Head of caudate nucleus (tissue), 42 donors: ENCODE data around the gene SOBP.
"Not testable (repeated sequence)": the region's sequence is repeated elsewhere in the genome, so short reads cannot be mapped to it uniquely, and the experiment has no call there.

Experiments
- DNase-seq, 42 donors: peaks; one replicate each; pipeline versions ENCODE4 v3.0.0 to v3.0.0-alpha.2; 2020 to 2021; ENCODE audit warnings: mixed read lengths in 7 of 42
- intact Hi-C: fragments of 100-400 bp; cut with DNase I; formaldehyde crosslinking; loops from one replicate; pipeline ENCODE4 v1.15.0; 2022

Gene SOBP

GRCh38 chr6:107511511-107511993, 21.6 kb downstream of the SOBP start:
- no peak for DNase-seq
- intact Hi-C loops: no loop called here

DNA sequence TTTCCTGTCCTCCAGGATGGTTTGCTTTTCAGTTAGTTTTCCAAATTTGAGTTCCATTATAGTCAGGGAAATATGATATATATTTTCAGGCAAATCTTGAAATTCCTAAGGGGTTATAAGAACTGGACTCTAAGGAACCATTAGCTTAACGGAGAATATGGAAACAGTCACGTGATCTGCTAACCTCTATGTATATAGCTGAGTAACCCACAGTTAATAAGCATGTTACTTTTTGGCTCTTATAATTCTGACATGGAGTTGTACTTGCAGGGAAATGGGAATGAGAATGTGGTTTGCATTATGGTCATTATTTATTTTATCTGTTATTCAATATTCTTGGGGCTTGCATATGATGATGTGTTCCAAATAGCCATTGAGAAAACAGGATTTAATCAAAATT, 23.3 kb downstream of the SOBP start:
- DNase-seq: no peak
- intact Hi-C loops: no loop called here

GRCh38 chr6:107515955-107516354, 26.0 kb downstream of the SOBP start:
- no peak for DNase-seq

GRCh38 chr6:107517274-107517673, 27.4 kb downstream of the SOBP start:
- DNase-seq: no peak
- intact Hi-C loops: no loop called here

More at GRCh38 chr6:107515955-107516354, 26.0 kb downstream of the SOBP start:
- intact Hi-C loops: no loop called here

DNA sequence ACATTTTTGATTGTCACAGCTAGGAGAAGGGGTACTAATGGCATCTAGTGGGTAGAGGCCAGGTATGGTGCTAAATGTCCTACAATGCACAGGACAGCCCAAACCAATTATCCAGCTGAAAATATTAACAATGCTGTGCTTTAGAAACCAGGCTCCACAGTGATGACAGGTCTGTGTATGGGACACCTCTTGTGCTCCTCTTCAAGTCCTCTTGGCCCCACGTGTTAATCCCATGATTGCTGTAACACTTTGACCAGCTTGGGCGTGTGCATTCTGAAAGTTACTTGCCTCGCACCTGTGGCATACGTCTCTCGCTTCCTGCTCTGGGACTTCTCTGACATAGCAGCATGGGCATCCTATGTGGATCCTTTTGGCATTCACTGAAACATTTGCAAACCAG, 29.3 kb downstream of the SOBP start:
- intact Hi-C loops: not testable (repeated sequence)

DNA sequence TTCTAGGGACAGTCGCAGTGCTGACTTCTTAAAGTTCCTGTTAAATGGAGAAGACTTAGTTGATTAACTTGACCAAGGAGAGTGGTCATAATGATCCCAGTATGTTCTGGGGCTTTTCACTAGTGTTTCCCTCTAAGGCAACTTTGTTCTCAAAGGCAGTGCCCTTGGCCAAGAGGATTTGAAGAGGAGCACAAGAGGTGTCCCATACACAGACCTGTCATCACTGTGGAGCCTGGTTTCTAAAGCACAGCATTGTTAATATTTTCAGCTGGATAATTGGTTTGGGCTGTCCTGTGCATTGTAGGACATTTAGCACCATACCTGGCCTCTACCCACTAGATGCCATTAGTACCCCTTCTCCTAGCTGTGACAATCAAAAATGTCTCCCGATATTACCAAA, 30.8 kb downstream of the SOBP start:
- intact Hi-C loops, DNase-seq: not testable (repeated sequence)

More for the DNA sequence above, 29.3 kb downstream of the SOBP start:
- DNase-seq: not testable (repeated sequence)

DNA sequence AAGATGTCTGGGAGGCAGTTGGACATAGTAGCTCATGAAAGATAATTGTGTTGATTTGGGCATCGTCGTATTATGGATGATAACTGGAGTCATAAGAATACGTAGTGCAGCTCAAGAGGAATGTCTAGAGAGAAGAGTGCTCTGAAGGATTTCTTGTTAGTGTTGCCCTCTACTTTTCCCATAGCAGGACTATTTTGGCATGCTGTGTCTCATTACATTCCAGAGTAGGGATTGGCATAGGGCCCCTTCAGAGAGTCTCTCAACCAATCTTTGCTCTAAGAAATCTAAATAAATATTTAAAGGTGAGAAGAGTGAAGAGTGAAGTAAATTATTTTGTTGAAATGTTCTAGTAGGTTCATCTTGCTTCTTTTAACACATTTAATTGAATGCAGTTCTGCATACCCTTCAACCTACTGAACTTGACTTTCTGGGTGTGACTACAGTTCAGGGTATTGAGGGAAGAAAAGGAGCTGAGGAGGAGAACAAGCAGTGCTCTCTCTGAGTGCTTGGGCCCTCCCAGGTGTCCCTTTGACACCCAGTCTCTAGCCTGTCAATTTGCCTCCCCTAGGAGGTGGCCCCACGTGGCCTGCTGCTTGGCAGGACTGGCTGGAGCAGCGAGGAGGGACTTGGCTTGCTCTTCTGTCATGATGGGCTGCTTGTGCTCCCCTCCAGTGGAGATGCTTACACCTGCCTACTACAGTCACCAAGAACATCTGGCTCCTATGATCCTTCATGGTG, 33.3 kb downstream of the SOBP start:
- DNase-seq: no peak

DNA sequence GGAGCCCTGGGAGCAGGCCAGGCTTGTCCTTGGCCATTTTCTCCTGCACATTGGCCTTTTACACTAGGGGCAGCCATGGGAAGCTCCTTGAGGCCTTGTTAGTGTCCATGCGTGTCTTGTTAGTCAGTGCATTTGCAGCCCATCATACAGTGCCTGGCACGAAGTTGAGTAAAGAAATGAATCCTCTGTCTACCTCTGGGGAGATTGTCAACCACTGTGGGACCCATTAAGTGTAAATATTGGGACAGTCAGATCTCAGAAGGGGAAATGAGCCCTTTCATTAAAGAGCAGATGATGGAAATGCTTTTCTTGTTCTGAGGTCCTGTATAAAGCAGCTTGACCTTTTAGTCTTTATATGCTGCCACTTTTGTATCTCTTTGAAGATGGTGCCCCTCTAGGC, 33.9 kb downstream of the SOBP start:
- no peak for DNase-seq
- intact Hi-C loops: no loop called here

More for the DNA sequence above, 33.3 kb downstream of the SOBP start:
- intact Hi-C loops: no loop called here

- DNase-seq: no peak
- intact Hi-C loops: no loop called here
Measured at GRCh38 chr6:107524626-107525025, 34.7 kb downstream of the SOBP start.

GRCh38 chr6:107531868-107532267, 42.0 kb downstream of the SOBP start:
- intact Hi-C loops: no loop called here
- DNase-seq: no peak

- DNase-seq: no peak
- intact Hi-C loops: no loop called here
Measured at GRCh38 chr6:107532706-107533105, 42.8 kb downstream of the SOBP start.

- intact Hi-C loops: no loop called here
- DNase-seq: peak in 1 of 42 donors; percentile 12
Measured at GRCh38 chr6:107533415-107534059, 43.6 kb downstream of the SOBP start.

DNA sequence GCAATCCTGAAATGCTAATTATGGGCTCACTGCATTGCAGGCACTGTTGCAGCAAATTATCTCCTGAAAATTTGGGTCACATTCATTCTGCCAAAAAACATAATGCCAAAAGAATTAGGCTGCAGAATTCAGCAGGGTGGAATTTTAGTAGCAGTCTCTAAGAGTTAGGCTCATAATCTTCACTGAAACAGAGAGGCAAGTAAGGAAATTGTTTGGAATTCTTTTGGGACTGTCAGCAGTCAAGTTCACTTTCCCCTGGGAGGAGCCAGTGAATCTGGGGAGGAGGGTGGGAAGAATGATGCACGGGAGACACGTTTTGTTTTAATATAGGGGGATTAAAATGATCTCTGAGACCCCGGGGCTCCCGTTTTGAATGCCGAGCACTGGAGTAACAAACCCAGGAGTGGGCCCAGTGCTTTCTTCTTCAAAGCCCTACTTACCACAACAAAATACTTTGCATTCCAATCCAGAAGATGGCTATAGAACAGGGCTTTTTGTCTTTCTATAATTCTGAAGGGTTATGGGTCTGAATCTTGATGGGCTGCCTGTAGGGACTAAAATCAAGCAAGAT, 44.7 kb downstream of the SOBP start:
- DNase-seq: no peak
- intact Hi-C loops: no loop called here

GRCh38 chr6:107535626-107536025, 45.7 kb downstream of the SOBP start:
- DNase-seq: no peak

GRCh38 chr6:107536180-107536961, 46.5 kb downstream of the SOBP start:
- no peak for DNase-seq
- intact Hi-C loops: no loop called here

More at GRCh38 chr6:107535626-107536025, 45.7 kb downstream of the SOBP start:
- intact Hi-C loops: no loop called here

DNA sequence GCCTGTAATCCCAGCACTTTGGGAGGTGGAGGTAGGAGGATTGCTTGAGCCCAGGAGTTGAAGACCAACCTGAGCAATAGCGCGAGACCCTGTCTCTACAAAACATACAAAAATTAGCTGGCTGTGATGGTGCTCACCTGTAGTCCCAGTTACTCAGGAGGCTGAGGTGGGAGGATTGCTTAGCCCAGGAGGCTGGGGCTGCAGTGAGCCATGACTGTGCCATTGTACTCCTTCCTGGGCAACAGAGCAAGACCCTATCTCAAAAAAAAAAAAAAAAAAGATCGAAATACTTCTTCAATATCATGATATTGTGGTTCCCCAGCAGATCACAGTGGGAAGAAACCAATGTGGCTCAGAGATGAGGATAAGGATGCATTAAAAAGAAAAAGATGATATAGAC, 47.6 kb downstream of the SOBP start:
- no peak for DNase-seq
- intact Hi-C loops: no loop called here

- intact Hi-C loops: no loop called here
- no peak for DNase-seq
Measured at GRCh38 chr6:107538856-107539387, 49.0 kb downstream of the SOBP start.

- no peak for DNase-seq
Measured at GRCh38 chr6:107539409-107539808, 49.5 kb downstream of the SOBP start.

DNA sequence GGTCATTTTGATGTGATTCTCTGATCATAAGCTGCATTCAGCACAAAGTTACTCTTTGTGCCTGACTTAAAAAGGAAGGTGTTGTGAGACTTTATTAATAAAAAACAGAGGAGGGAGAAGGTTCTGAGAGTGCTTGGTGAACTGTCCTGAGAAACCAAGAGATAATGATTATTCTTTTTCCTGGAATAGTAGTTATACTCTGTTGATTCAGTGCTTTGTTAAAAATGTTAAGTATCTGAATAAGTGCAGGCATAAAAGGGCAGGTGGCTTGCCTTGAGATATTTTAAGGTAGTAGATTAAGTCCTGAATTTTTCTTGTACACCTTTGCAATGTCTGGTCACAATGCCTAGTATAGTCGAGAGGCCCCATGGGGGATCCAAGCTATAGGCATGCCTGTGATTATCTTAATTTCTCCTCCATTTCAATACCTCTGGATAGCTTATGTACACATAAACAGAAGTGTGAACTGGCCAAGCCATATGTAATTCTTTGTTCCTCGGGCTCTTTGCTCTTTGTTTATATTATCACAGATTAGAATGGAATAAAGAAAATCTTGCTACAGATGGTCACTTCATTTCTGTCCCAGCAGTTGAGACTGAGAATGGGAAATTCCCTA, 50.0 kb downstream of the SOBP start:
- intact Hi-C loops: loop anchor here (5.0 kb wide), 1 partner anchor 48 kb away; the partner anchor contains the start of gene SOBP
- no peak for DNase-seq

More at GRCh38 chr6:107539409-107539808, 49.5 kb downstream of the SOBP start:
- intact Hi-C loops: no loop called here
